HEK293 (cell line): ENCODE data around the gene COQ8B.

ENCODE experiments used
- CTCF ChIA-PET: fragments of 350-600 bp; formaldehyde crosslinking; extraction: SDS; loops from one replicate; lab custom pipeline; 2021; ENCODE audit warnings: antibody characterized with exemption; lab: Yijun Ruan, JAX
- POLR2A ChIA-PET: fragments of 300-600 bp; formaldehyde crosslinking; extraction: SDS; loops from one replicate; lab custom pipeline; 2020; ENCODE audit warnings: antibody characterized with exemption, inconsistent platforms; lab: Yijun Ruan, JAX
- H3K27ac ChIP-seq: fragments of 200-500 bp; sonication (Bioruptor generic); 2 replicates; pipeline ENCODE4 v1.5.1; 2014; ENCODE audit warnings: low read depth, low read length, control low read depth, inconsistent platforms; ENCODE audit errors: extremely low read depth
- H3K36me3 ChIP-seq, 2 experiments: fragments of 200-500 bp in 1 of 2; sonication (Bioruptor generic) in 1 of 2; 1 replicate in 1 of 2; 2 replicates in 1 of 2; pipeline ENCODE4 v1.5.1; 2014 to 2017; ENCODE audit warnings: inconsistent platforms in 2 of 2, low read length in 2 of 2; ENCODE audit not compliant: control insufficient read depth in 2 of 2, insufficient read depth in 1 of 2
- H3K4me1 ChIP-seq: fragments of 200-500 bp; sonication (Bioruptor generic); 2 replicates; pipeline ENCODE4 v1.5.1; 2014; ENCODE audit warnings: mild to moderate bottlenecking, low read length, inconsistent platforms; ENCODE audit not compliant: control insufficient read depth, insufficient read depth
- H3K4me3 ChIP-seq: 2 replicates; pipeline ENCODE4 v1.5.1; 2011; ENCODE audit warnings: low read depth, mild to moderate bottlenecking, control low read depth, low read length, moderate library complexity
- H3K9me3 ChIP-seq: fragments of 200-500 bp; sonication (Bioruptor generic); 2 replicates; pipeline ENCODE4 v1.5.1; 2014; ENCODE audit warnings: low read depth, low read length, inconsistent platforms; ENCODE audit not compliant: control insufficient read depth, insufficient read depth
- BCL11B ChIP-seq: fragments of 450-650 bp; formaldehyde crosslinking; IDR thresholded peaks from 2 replicates; pipeline ENCODE4 v1.5.1; 2016; ENCODE audit warnings: low read depth, missing biosample characterization, missing genetic modification characterization
- GLIS1 ChIP-seq: fragments of 450-650 bp; formaldehyde crosslinking; IDR thresholded peaks from 2 replicates; pipeline ENCODE4 v1.5.1; 2016; ENCODE audit warnings: missing biosample characterization, missing genetic modification characterization
- KLF1 ChIP-seq: fragments of 450-650 bp; formaldehyde crosslinking; IDR thresholded peaks from 2 replicates; pipeline ENCODE4 v1.5.1; 2016; ENCODE audit warnings: missing biosample characterization, missing genetic modification characterization
- KLF9 ChIP-seq: fragments of 450-650 bp; formaldehyde crosslinking; IDR thresholded peaks from 2 replicates; pipeline ENCODE4 v1.5.1; 2016; ENCODE audit warnings: missing biosample characterization, missing genetic modification characterization, low read depth
- PRDM1 ChIP-seq: fragments of 450-650 bp; formaldehyde crosslinking; IDR thresholded peaks from 2 replicates; pipeline ENCODE4; 2016; ENCODE audit warnings: missing biosample characterization, missing genetic modification characterization
- PRDM4 ChIP-seq: fragments of 450-650 bp; formaldehyde crosslinking; IDR thresholded peaks from 2 replicates; pipeline ENCODE4 v1.5.1; 2017; ENCODE audit warnings: missing biosample characterization, missing genetic modification characterization
- WT1 ChIP-seq: fragments of 450-650 bp; formaldehyde crosslinking; IDR thresholded peaks from 2 replicates; pipeline ENCODE4 v1.5.1; 2016; ENCODE audit warnings: missing biosample characterization, missing genetic modification characterization
- ZBTB26 ChIP-seq: fragments of 450-650 bp; formaldehyde crosslinking; optimal IDR thresholded peaks from 2 replicates; pipeline ENCODE3; 2016; ENCODE audit warnings: missing biosample characterization, mild to moderate bottlenecking, missing genetic modification characterization
- ZFP37 ChIP-seq: fragments of 450-650 bp; formaldehyde crosslinking; IDR thresholded peaks from 2 replicates; pipeline ENCODE4 v1.5.1; 2016; ENCODE audit warnings: missing biosample characterization, missing genetic modification characterization
- ZFP41 ChIP-seq: fragments of 450-650 bp; formaldehyde crosslinking; IDR thresholded peaks from 2 replicates; pipeline ENCODE4 v1.5.1; 2016; ENCODE audit warnings: missing biosample characterization, missing genetic modification characterization, borderline replicate concordance
- ZIC2 ChIP-seq: fragments of 450-650 bp; formaldehyde crosslinking; IDR thresholded peaks from 2 replicates; pipeline ENCODE4 v1.5.1; 2016; ENCODE audit warnings: missing biosample characterization, missing genetic modification characterization
- ZNF223 ChIP-seq: fragments of 450-650 bp; formaldehyde crosslinking; IDR thresholded peaks from 2 replicates; pipeline ENCODE4 v1.5.1; 2016; ENCODE audit warnings: missing biosample characterization, missing genetic modification characterization
- ZNF280C ChIP-seq: fragments of 450-650 bp; formaldehyde crosslinking; IDR thresholded peaks from 2 replicates; pipeline ENCODE4 v1.5.1; 2016; ENCODE audit warnings: missing biosample characterization, missing genetic modification characterization
- ZNF292 ChIP-seq: fragments of 450-650 bp; formaldehyde crosslinking; IDR thresholded peaks from 2 replicates; pipeline ENCODE4 v1.5.1; 2016; ENCODE audit warnings: low read depth, missing biosample characterization, missing genetic modification characterization, borderline replicate concordance
- ZNF335 ChIP-seq: fragments of 450-650 bp; formaldehyde crosslinking; conservative IDR thresholded peaks from 2 replicates; pipeline ENCODE4 v1.5.1; 2016; ENCODE audit warnings: missing biosample characterization, missing genetic modification characterization
- ZNF48 ChIP-seq: fragments of 450-650 bp; formaldehyde crosslinking; IDR thresholded peaks from 2 replicates; pipeline ENCODE4 v1.5.1; 2016; ENCODE audit warnings: missing biosample characterization, missing genetic modification characterization
- ZNF488 ChIP-seq: fragments of 450-650 bp; formaldehyde crosslinking; IDR thresholded peaks from 2 replicates; pipeline ENCODE4 v1.5.1; 2016; ENCODE audit warnings: missing biosample characterization, missing genetic modification characterization
- ZNF600 ChIP-seq: fragments of 450-650 bp; formaldehyde crosslinking; IDR thresholded peaks from 2 replicates; pipeline ENCODE4 v1.5.1; 2016; ENCODE audit warnings: missing biosample characterization, missing genetic modification characterization
- TF ChIP-seq, protein P1 (sequence below): fragments of 450-650 bp; formaldehyde crosslinking; IDR thresholded peaks from 2 replicates; pipeline ENCODE4 v1.5.1; 2016; ENCODE audit warnings: missing biosample characterization, missing genetic modification characterization

Gene COQ8B

DNA sequence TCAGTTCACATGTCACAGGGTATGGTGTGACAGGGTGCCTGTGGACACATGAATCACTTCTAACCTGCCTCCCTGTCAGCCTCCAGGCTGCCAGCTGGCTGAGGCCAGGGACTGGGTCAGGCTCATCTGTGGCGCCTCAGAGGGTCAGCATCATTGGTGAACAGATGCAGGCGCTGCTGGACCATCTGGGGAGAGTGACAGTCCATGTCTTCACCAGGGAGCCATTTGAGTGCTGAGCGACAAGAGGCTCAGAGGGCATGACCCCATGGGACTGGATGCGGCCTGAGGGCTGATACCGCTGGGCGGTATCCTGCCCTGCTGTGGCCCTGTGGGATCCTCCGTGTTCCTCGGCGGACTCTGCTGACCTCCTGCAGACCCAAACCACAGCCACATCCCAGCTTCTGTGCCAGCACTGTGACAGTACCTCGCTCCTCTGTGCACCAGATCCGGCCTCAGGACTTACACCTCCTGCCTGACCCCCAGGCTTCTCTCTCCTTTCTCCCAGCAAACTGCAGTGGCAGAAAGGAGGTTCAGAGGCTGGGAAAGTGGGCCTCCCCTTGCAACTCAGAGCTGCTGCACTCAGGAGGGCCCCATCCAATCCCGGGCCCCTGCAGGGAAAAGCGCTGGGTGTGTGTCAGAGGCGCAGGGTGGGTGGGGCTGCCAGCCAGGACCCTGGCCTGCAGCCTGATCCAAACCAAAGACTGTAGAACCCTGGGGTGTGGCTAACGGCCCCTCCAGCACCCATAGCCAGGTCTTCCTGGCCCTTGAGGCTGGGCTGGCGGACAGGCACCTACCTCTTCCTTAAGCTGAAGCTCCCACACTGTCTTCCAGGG lies 23.4 kb upstream of the COQ8B start:
- Histone ChIP-seq H3K9me3 (no peaks in the 10 kb centered on the region), H3K27ac (peak overlapping the region; percentile 53; the same call in 1 of the 2 replicates), H3K4me1 (no peaks in the 10 kb centered on the region), H3K36me3 (peaks cover 58 to 79% of the 10 kb centered on the region in 2 experiments), H3K4me3 (no peak overlapping the region)
- ChIA-PET CTCF (interaction anchor here (0.6 to 0.7 kb wide), 2 partner anchors 105 to 240 kb away, joined by 3 read pairs; no protein-coding TSS in a partner anchor), POLR2A (interaction anchor here (1.2 to 3.5 kb wide), 2 partner anchors 11 to 13 kb away, joined by 3 to 30 read pairs; partner anchors contain the start of genes ACTMAP and SNRPA)
- TF ChIP-seq ZNF48 (tag by site-specific recombination) (no peak), KLF9 (tag by site-specific recombination) (peak; percentile 35; the same call in 1 of the 2 replicates), PRDM1 (tag by site-specific recombination) (0 out of 2 replicates have a peak, but pooled peaks have one; percentile 16), ZBTB26 (no peak), ZIC2 (tag by site-specific recombination) (peak; percentile 97), KLF1 (tag by site-specific recombination) (0 out of 2 replicates have a peak, but pooled peaks have one; percentile 31), BCL11B (tag by site-specific recombination) (0 out of 2 replicates have a peak, but pooled peaks have one; percentile 24), ZNF488 (no peak), ZFP37 (tag by site-specific recombination) (0 out of 2 replicates have a peak, but pooled peaks have one; percentile 23), ZNF600 (tag by site-specific recombination) (peak; percentile 36; the same call in 1 of the 2 replicates), ZNF292 (0 out of 2 replicates have a peak, but pooled peaks have one; percentile 3), GLIS1 (peak; percentile 94)
- TF ChIP-seq, protein P1, sequence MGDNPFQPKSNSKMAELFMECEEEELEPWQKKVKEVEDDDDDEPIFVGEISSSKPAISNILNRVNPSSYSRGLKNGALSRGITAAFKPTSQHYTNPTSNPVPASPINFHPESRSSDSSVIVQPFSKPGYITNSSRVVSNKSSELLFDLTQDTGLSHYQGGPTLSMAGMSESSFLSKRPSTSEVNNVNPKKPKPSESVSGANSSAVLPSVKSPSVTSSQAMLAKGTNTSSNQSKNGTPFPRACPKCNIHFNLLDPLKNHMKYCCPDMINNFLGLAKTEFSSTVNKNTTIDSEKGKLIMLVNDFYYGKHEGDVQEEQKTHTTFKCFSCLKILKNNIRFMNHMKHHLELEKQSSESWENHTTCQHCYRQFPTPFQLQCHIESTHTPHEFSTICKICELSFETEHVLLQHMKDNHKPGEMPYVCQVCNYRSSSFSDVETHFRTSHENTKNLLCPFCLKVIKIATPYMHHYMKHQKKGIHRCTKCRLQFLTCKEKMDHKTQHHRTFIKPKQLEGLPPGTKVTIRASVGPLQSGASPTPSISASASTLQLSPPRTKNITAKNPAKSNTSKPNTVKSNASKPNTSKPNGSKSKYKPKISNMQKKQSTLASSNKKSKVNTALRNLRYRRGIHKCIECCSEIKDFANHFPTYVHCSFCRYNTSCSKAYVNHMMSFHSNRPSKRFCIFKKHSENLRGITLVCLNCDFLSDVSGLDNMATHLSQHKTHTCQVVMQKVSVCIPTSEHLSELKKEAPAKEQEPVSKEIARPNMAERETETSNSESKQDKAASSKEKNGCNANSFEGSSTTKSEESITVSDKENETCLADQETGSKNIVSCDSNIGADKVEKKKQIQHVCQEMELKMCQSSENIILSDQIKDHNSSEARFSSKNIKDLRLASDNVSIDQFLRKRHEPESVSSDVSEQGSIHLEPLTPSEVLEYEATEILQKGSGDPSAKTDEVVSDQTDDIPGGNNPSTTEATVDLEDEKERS (tag by site-specific recombination): peak; percentile 21; the same call in 1 of the 2 replicates

DNA sequence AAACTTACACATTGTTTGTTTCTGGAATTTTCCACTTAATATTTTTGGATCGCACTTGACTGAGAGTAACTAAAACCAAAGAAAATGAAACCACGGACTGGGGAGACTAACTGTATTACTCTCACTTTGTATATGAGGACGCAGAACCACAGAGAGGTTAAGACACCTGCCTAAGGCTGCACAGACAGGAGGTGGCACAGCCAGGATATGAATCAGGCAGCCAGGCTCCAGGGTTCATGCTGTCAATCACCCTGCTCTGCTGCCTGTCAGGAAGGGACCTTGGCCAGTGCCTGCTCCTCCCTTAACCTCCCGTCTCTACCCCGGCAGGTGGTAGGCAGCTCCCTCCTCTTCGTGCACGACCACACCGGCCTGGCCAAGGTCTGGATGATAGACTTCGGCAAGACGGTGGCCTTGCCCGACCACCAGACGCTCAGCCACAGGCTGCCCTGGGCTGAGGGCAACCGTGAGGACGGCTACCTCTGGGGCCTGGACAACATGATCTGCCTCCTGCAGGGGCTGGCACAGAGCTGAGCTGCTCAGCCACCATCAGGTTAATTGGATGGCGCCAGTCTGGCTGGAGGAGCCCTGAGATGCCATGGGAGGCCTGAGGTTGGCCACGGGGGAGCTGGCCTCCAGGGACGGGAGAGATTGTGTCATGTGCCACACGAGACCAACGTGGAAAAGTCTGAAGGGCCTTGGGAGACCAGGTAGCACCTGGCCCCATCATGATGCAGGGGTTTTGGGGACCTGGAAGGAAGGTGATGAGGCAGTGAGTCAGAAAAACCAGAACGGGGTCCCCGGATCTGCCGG lies 22.5 kb upstream of the COQ8B start:
- H3K36me3 ChIP-seq: peaks cover 64 to 77% of the 10 kb centered on the region in 2 experiments
- H3K9me3 ChIP-seq: no peaks in the 10 kb centered on the region
- H3K27ac ChIP-seq: no peak overlapping the region
- ChIA-PET CTCF (interaction anchor here (0.6 kb wide), 1 partner anchor 239 kb away, joined by 3 read pairs; no protein-coding TSS in a partner anchor), POLR2A (interaction anchor here (0.5 to 3.5 kb wide), 2 partner anchors 12 to 16 kb away, joined by 6 to 30 read pairs; partner anchors contain the start of genes ACTMAP and SNRPA)
- no peaks in the 10 kb centered on the region for H3K4me1 ChIP-seq
- no peak overlapping the region for H3K4me3 ChIP-seq
- TF ChIP-seq ZNF600 (tag by site-specific recombination): peak; percentile 40; the same call in 1 of the 2 replicates
- no peak for TF ChIP-seq ZFP41 (tag by site-specific recombination)
- no peak for TF ChIP-seq PRDM4 (tag by site-specific recombination)
- peak; percentile 46 for TF ChIP-seq ZIC2 (tag by site-specific recombination)
- peak; percentile 43 for TF ChIP-seq WT1 (tag by site-specific recombination)
- no peak for TF ChIP-seq ZNF280C
- TF ChIP-seq GLIS1: peak; percentile 88
- peak; percentile 74 for TF ChIP-seq ZNF335 (tag by site-specific recombination)
- TF ChIP-seq ZNF223 (tag by site-specific recombination): no peak
